ENCODE measurements around the gene ADARB1.

- TF ChIP-seq PCBP1 (IDR thresholded peaks at IDR 0.05; ENCODE audit: low read depth, low read length, poor library complexity, severe bottlenecking) = no peak
- no peak for TF ChIP-seq SRSF7 (optimal IDR thresholded peaks at IDR 0.05; ENCODE audit: low read depth, low read length)
- TF ChIP-seq PRDM10 (IDR thresholded peaks at IDR 0.05; ENCODE audit: partially characterized antibody) = no peak
- TF ChIP-seq ZNF12 (CRISPR knock-in tag; IDR thresholded peaks at IDR 0.05) = no peak
- no peak for TF ChIP-seq CTCF (IDR thresholded peaks at IDR 0.05 in 2 of 3, conservative IDR thresholded peaks at IDR 0.05 in 1 of 3; ENCODE audit: insufficient read depth in 2 of 3, low read depth in 1 of 3, low read length in 3 of 3)
- TF ChIP-seq CREB3L1 (IDR thresholded peaks at IDR 0.05; ENCODE audit: borderline replicate concordance, low read depth) = no peak
Observed at GRCh38 chr21:45056296-45056904, 18.0 kb upstream of the ADARB1 start.

All from K562 (cell line).